ENCODE results near the gene BCAR1. TPM values are rescaled to one million over a fixed set of nuclear protein-coding genes. Genes with fewer than 3 reads are reported as not detected.

BCAR1 gene, protein sequence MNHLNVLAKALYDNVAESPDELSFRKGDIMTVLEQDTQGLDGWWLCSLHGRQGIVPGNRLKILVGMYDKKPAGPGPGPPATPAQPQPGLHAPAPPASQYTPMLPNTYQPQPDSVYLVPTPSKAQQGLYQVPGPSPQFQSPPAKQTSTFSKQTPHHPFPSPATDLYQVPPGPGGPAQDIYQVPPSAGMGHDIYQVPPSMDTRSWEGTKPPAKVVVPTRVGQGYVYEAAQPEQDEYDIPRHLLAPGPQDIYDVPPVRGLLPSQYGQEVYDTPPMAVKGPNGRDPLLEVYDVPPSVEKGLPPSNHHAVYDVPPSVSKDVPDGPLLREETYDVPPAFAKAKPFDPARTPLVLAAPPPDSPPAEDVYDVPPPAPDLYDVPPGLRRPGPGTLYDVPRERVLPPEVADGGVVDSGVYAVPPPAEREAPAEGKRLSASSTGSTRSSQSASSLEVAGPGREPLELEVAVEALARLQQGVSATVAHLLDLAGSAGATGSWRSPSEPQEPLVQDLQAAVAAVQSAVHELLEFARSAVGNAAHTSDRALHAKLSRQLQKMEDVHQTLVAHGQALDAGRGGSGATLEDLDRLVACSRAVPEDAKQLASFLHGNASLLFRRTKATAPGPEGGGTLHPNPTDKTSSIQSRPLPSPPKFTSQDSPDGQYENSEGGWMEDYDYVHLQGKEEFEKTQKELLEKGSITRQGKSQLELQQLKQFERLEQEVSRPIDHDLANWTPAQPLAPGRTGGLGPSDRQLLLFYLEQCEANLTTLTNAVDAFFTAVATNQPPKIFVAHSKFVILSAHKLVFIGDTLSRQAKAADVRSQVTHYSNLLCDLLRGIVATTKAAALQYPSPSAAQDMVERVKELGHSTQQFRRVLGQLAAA
- total RNA-seq = 28.5 TPM

GRCh38 chr16:75251280-75252048, at the start of gene BCAR1:
TSS of gene BCAR1 (minus strand) at chr16:75251624. CDS start at chr16:75251482, 142 bp downstream.

DNA sequence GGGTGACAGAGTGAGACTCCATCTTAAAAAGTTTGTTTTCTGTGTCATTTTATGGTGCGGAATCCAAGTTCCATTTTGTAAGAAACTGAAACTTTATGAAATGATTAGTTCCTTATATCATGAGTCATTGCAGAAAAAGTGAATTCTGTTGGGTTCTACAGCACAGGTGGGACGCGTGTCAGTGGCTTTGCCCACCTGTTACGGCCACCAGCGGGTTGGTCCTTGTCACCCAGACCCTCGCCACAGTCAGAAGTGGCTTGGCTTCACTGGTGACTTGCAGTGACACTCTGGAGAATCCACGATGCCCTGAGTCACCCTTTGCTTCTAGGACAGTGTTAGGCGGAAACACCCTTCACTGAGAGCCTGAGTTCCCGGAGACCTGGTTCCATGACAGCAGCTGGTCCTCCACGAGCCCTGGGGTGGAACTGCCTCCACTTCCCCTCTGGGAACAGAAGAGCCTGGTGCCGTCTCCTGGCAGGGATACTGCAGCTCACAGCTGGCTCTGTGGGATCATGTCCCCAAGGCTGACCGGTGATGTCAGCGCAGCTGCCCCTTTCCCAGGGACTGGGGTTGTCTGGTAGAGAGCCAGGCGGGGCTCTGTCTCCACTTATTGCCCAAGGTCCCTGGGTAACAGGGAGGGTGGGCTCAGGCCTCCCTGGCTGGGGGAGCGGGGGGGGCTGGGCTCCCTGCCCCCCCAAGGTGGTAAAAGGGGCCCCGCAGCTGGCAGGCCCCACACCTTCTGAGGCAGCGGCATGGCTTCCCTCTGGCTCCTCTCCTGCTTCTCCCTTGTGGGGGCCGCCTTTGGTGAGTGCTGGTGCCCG, 33.0 kb downstream of the BCAR1 start, which contains the start of gene CTRB1:
Gene CTRB1, plus strand, starts transcription at position 733 of the 821 bp plus-strand sequence. Its CDS starts 20 bp downstream, at position 753.

DNA sequence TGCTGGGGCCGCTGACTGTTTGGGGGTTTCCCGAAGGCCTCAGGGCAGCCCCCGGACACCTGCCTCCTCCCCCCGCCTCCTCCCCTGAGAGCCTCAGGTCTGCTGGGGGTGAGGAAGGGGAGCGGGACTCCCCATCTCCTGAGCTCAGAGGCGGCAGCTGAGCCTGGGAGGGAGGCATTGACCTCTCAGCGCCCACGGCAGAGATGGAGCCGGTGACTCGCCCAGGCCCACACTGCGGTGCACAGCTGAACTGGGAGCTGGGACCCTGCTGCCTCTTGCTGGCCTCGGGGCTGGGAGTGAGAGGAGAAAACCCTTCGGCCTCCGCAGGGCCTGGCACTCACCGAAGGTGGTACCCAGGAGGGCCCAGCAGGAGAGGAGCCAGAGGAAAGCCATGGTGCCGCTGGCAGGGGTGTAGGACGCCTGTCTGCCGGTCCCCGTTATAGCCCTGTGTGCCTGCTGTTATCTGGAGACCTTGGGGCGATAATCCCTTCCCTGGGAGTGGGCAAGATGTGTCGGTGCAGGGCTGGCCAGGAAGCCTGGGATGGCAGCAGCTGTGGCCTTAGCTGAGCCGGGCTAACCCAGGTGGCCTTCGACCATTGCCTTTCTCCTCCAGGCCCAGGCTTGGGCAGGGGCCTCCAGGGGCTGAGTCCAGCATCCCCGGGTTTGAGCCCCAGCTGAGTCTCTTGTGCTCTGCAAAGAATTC, 44.5 kb downstream of the BCAR1 start, which contains the start of gene CTRB2:
Gene CTRB2, minus strand, starts transcription at position 413 of the 703 bp plus-strand sequence. Its CDS starts 20 bp downstream, at position 393.

Small RNA genes lying within 50 kb of the gene (small RNA-seq; reads per million reads assigned to genes)
- gene RNU6-758P (ENCODE audit: low replicate concordance) = not detected

Other genes with a start within 250 kb of the BCAR1 start
- gene LDHD, start 134.8 kb downstream of the BCAR1 start, total RNA-seq = 1.6 TPM
- 55.7 TPM for gene ZFP1, start 103.1 kb downstream of the BCAR1 start, total RNA-seq
- gene CTRB2, start 44.5 kb downstream of the BCAR1 start, total RNA-seq = not detected
- gene CTRB1, start 32.6 kb downstream of the BCAR1 start, total RNA-seq = not detected
- 97.7 TPM for gene CFDP1, start 181.9 kb upstream of the BCAR1 start, total RNA-seq
- 23.2 TPM for gene TMEM170A, start 213.1 kb upstream of the BCAR1 start, total RNA-seq
- 0.94 TPM for gene CHST6, start 243.8 kb upstream of the BCAR1 start, total RNA-seq